DMS 273 (cell line): ENCODE results near the gene ARAP1.

Source experiments
- DNase-seq: peaks from one replicate; lab custom pipeline; 2025; ENCODE audit not compliant: unreplicated experiment; lab: John Stamatoyannopoulos, UW

Gene ARAP1

GRCh38 chr11:72668629-72669347, 83.4 kb downstream of the ARAP1 start:
- no peak for DNase-seq

DNA sequence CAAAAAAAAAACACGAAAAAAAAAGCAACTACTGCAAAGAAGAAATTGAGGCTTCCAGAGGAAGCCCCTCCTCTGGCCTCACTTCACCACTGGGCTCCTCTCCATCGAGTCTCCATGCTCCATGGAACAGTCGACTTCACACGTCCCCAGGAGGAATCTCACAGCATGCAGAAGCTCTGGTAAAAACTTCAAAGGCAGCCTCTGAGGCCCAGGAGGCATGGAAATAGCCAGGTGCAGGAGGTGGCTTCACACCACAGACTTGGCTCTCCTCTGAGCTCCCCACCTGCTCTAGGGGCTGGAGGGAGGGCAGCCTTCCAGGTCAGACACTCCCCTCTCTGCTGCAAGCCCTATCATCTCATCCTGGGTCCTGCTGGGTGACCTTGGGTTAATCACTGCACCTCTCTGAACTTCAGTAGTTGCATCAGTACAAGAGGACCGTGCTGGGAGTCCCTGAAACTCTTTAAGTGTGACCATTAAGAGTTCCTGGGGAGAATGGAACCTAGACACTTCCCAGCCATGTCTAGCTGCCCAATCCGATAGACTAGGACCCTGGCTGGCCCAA, 86.2 kb downstream of the ARAP1 start:
- DNase-seq: no peak

DNA sequence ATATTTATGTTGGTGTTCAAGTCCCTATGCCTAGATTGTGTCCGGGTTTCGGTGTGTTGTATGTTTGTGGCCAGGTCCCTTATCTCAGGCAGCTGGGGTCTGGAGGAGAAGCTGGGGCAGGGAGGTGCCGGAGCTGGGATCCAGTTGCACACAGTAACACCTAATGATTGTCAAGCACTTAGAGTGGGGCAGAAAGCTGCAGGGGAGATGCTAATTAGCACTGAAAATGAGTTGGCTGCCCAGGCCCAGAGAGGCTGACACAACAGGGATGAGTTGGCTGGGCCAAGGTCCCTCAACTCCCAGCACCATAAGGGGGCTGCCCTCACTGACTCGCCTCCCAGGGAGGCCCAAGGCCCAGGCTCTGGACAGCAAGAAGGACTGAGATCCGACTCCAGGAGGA, 90.2 kb downstream of the ARAP1 start:
- DNase-seq: no peak

DNA sequence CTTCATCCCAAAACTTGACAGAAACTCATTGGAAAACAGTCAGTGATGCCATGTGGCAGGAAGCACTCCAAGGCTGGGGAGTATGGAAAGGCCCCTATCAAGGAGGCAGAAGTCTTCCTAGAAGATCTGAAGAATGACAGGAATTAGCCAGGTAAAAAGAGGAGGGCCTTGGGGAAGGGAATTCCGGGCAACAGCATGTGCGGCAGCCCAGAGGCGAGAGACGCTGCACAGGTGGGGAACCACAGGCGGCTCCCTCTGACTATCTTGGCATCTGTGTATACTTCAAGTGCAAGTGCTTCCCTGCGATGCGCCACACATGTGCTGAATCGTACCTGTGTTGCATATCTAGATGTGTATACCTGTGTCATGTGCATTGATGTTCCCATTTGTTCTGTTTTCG, 90.7 kb downstream of the ARAP1 start:
- no peak for DNase-seq

DNA sequence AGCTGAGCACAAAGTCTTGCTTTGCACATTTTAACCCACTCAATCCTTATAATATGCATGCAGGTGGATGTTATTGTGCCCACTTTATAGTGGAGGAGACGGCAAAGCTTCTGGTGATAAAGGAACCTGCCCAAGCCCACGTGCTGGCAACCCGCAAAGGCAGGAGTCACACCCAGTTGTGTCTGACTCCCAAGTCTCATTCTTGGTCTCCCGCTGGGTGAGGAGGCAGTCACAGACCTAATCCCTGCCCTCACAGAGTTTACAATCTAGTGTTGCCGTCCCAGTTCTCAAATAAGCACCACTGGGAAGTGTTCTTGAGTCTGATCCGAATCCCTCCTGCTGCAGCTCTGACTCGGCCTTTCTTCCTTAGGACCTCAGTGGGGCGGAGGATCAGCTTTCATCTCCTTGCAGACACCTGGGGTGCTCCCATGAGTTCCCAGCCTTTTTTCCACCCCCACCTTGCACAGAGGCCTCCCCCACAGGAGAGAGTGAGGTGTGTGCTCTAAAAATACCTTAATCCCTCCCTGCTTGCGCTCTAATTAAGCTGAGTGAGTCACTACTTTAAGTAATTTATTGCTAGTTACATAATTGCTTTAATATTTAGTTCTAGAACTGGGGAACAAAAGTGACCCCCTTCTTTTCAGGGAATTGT, 93.1 kb downstream of the ARAP1 start:
- DNase-seq: no peak

- no peak for DNase-seq
Measured at GRCh38 chr11:72657411-72658100, 94.7 kb downstream of the ARAP1 start.

- no peak for DNase-seq
Measured at GRCh38 chr11:72655896-72656464, 96.2 kb downstream of the ARAP1 start.

GRCh38 chr11:72655014-72655413, 97.2 kb downstream of the ARAP1 start:
- no peak for DNase-seq

DNA sequence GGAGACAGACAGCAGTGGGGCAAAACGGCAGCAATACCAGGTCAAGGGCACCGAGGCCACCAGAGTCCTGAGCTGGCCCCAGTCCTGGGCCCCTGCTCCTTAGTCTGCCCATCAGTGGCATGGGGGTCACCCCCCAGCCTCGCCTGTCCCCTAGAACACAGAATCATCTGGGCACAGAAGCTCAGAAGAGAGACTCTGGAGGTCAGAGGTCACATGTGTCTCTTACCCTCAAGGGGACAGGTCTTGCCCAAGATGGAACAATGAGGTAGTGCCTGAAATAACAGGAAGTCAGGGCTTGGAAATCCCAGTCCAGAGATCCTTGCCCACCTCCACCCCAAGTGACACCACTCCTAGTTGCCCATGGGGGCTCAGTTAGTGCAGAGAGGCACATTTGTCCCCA, 98.6 kb downstream of the ARAP1 start:
- DNase-seq: no peak

DNA sequence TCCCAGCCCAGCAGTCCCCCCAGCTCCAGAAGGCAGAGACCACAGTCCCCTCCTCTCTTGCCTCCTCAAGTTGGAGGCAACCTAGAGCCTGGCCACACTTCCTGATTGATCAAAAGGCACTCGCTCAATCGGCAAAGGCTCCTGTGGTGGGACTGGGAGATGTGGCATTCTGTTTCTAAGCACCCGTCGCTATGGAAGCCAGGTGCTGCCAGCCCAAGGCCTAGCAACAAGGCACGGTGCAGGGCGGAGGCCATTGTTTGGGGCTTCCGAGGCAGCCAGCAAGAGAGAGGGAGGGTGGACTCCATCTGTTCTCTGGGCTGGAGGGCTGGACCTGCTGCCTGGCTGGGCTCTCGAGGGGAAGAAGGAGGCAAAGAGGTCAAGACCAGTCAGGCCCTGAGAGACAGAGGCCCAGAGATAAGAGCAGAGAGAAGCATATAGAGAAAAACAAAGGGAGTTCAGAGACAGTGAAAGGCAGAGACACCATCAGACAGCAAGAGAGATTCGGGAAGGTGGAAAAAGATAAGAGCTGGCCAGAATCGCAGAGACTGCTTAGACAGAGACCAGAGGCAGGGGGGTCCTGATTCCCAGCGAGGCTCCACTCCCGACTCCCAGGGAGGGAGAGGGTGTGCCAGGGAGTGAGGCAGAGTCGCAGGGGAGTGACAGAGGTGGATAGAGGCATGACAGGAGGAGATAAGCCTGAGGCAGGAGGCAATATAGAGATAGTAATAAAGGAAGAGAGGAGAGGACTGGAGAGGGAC, 99.2 kb downstream of the ARAP1 start:
- peak; percentile 35 for DNase-seq

DNA sequence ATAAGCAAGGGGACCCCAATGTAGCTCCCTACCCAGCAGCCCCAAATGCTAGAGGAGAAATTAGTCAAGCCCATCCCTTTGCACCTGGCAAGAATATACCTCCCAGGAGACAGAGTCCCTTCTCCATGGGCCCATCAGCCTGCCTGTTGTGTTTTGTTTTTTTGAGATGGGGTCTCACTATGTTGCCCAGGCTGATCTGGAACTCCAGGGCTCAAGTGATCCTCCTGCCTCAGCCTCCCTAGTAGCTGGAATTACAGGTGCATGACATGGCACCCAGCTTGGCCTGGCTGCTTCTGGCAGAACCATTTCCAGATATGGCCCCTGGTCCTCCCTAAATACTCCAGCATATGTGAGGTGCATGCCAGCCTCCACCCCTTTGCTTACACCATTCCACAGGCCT, 100.1 kb downstream of the ARAP1 start:
- no peak for DNase-seq

DNA sequence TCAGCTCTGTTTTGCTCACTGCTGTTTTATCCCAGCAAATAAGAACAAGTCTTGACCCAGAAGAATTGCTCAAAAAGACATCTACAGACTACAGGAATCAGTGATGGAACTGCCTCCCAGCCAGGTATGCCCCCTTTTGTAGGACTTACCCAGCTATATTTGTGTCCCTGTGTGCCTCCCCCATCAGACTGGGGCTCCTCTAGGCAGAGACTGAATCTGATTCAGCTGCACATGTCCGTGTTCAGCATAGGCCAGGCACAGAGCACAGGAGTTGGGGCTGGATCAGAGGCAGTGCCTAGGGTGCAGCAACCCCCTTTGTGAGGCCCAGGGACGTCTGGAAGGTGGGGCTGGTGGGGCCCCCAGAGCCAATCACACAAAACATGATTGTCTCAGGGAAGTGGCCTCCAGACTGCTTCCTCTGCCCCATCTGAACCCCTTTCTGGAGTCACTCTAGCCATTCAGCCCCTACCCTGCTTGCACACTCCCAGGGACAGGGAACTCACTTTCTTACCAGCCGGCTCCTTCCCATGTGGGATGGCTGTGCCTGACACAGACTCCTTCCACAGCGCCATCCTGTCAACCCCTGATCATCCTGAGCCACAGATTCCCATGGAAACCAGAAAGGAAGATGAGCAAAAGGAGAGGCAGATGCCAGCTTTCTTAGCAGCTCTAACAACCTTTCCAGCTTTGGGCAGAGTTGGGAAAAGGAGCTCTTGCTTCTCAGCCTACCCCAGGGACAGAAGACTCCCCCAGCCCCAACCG, 102.8 kb downstream of the ARAP1 start:
- DNase-seq: no peak

GRCh38 chr11:72648384-72649136, 103.6 kb downstream of the ARAP1 start:
- no peak for DNase-seq

- no peak for DNase-seq
Measured at GRCh38 chr11:72647882-72648281, 104.3 kb downstream of the ARAP1 start.

DNA sequence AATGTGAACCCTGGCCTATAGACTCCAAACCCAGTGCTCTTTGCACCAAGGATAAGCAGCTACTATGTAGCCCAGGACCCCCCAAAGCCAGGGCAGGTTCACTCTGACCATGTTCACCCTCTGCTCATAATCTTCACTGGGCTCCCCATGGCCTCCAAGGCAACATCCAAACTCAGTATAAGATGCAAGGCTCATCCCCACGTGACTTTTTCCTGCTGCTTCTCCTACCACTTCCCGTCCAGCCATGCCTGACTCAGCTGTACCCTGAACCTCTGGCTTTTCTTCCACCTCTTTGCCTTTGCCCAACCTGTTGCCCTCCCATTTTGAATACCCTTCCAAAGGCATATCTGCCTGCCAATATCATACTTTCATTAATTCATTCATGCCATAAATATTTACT, 105.7 kb downstream of the ARAP1 start:
- no peak for DNase-seq

GRCh38 chr11:72646024-72646423, 106.2 kb downstream of the ARAP1 start:
- no peak for DNase-seq

GRCh38 chr11:72643547-72643946, 108.7 kb downstream of the ARAP1 start:
- no peak for DNase-seq

DNA sequence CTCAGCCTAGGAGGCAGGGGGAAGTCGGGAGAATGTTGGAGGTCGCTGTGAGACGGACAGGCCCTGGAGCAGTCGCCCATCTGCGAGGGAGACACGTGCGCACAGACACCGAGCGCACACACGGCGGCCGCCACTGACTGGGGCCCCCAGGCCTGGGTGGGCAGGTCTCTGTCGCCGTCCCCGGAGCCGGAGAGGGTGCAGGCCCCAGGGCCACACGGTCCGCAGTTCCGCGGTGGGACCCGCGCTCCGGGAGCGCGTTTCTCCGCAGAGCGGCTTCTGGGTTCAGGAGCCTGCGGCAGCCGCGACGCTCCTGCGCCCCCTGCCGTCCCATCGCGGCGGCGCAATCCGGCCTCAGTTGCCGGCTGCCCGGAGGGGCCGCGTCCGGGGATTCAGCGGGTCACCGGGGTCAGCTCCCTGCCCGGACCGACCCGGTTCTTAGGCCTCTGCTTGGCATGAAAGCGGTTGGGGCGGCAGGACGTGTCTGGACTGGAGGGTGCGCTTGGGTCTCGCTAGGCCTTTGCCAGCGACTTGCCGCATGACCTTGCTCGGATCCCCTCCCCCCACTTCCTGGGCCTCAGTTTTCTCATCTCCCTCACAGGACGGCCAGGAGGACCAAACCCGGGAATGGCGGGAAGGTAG, 109.2 kb downstream of the ARAP1 start:
- peak; percentile 47 for DNase-seq
